Natural killer cell (primary cell): Measurements from ENCODE around the gene DDX10. TPM values are rescaled to one million over a fixed set of nuclear protein-coding genes. Genes with fewer than 3 reads are reported as not detected.
"Not testable (repeated sequence)": the region's sequence is repeated elsewhere in the genome, so short reads cannot be mapped to it uniquely, and the experiment has no call there.

Experiments
- ATAC-seq, 3 donors: fragments of 150-1000 bp in 2 of 3; fragments of 200-7000 bp in 1 of 3; cut with Tn5 transposase; 1 replicate in 1 of 3; 2 replicates in 2 of 3; pipeline ENCODE4 v1.10.0; 2021; ENCODE audit warnings: mild to moderate bottlenecking in 2 of 3, moderate library complexity in 2 of 3
- DNase-seq, 2 donors: peaks; one replicate each; pipeline versions ENCODE4 v3.0.0 to v3.0.0-alpha.2; 2013 to 2021; ENCODE audit warnings: mixed read lengths in 1 of 2
- H3K27ac ChIP-seq: one replicate; pipeline ENCODE4 v1.5.1; 2013; ENCODE audit warnings: mild to moderate bottlenecking, low read length
- H3K27me3 ChIP-seq: one replicate; pipeline ENCODE4 v1.6.1; 2013; ENCODE audit warnings: low read length; ENCODE audit not compliant: control insufficient read depth, insufficient read depth
- H3K36me3 ChIP-seq: one replicate; pipeline ENCODE4 v1.6.1; 2013; ENCODE audit warnings: low read length; ENCODE audit not compliant: control insufficient read depth, insufficient read depth
- H3K4me1 ChIP-seq: one replicate; pipeline ENCODE4 v1.6.1; 2013; ENCODE audit warnings: low read length; ENCODE audit not compliant: control insufficient read depth, insufficient read depth
- H3K4me3 ChIP-seq: one replicate; pipeline ENCODE4 v1.5.1; 2013; ENCODE audit warnings: low read length
- H3K9me3 ChIP-seq: one replicate; pipeline ENCODE4 v1.6.1; 2013; ENCODE audit warnings: low read length; ENCODE audit not compliant: control insufficient read depth, insufficient read depth
- H3K27ac Mint-ChIP-seq, 2 donors: one replicate each; pipeline ENCODE4 v1.8.0; 2022; ENCODE audit warnings: mild to moderate bottlenecking in 2 of 2, mixed read lengths in 2 of 2, moderate library complexity in 1 of 2
- H3K27me3 Mint-ChIP-seq, 2 donors: one replicate each; pipeline ENCODE4 v1.8.0; 2022; ENCODE audit warnings: low read depth in 2 of 2, mixed read lengths in 2 of 2
- H3K36me3 Mint-ChIP-seq: one replicate; pipeline ENCODE4 v1.8.0; 2022; ENCODE audit warnings: mixed read lengths
- H3K4me1 Mint-ChIP-seq, 2 donors: one replicate each; pipeline ENCODE4 v1.8.0; 2022; ENCODE audit warnings: mixed read lengths in 2 of 2
- H3K4me3 Mint-ChIP-seq: one replicate; pipeline ENCODE4 v1.8.0; 2022; ENCODE audit warnings: mild to moderate bottlenecking, moderate library complexity, mixed read lengths
- H3K9me3 Mint-ChIP-seq, 2 donors: one replicate each; pipeline ENCODE4 v1.8.0; 2022; ENCODE audit warnings: mixed read lengths in 2 of 2
- WGBS: methylation state at CpG from one replicate; pipeline ENCODE4 v1.1.7; 2013; ENCODE audit warnings: missing lambda C conversion rate; ENCODE audit not compliant: insufficient coverage; 5-methylcytosine and 5-hydroxymethylcytosine counted together
- intact Hi-C: fragments of 100-400 bp; cut with micrococcal nuclease; formaldehyde crosslinking; loops from one replicate; pipeline ENCODE4 v1.14.2; 2022
- total RNA-seq, 4 donors: library from RNA; stranded (reverse); fragments of 120-200 nt in 1 of 4; gene quantifications; one replicate each; pipeline versions ENCODE4 v1.2.3 to v1.2.4, GENCODE V29; 2013 to 2022
- TF ChIP-seq, protein P1 (sequence below): fragments of 200-600 bp; IDR thresholded peaks from one replicate; pipeline ENCODE4 v1.8.0; 2022; ENCODE audit warnings: antibody characterized with exemption

Gene DDX10
- total RNA-seq, 3 donors from 2014 or later (not counting 1 experiment from before 2014, with no cell fraction given): 23.4 to 30.9 (median 24.9) TPM

DNA sequence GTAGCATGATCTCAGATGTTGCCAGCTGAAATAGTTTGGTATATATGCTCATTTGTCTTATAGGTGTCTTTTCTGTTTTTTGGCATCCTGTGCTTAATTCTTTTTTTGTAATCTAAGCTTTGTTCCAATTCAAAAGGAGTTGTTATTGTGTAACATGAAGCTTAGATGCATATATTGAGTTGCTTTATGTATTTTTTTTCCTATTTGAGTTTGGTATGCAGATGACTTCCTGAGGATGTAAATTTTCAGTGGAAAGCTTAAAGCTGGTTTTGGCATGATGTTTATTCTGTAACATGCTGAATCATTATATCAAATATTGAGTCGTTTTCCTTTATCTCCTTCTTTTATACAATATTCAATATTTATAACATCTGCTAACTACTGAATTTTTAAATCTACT is 69.4 kb downstream of the DDX10 start:
- no peaks in the 10 kb centered on the region for H3K4me1 ChIP-seq
- TF ChIP-seq, protein P1, sequence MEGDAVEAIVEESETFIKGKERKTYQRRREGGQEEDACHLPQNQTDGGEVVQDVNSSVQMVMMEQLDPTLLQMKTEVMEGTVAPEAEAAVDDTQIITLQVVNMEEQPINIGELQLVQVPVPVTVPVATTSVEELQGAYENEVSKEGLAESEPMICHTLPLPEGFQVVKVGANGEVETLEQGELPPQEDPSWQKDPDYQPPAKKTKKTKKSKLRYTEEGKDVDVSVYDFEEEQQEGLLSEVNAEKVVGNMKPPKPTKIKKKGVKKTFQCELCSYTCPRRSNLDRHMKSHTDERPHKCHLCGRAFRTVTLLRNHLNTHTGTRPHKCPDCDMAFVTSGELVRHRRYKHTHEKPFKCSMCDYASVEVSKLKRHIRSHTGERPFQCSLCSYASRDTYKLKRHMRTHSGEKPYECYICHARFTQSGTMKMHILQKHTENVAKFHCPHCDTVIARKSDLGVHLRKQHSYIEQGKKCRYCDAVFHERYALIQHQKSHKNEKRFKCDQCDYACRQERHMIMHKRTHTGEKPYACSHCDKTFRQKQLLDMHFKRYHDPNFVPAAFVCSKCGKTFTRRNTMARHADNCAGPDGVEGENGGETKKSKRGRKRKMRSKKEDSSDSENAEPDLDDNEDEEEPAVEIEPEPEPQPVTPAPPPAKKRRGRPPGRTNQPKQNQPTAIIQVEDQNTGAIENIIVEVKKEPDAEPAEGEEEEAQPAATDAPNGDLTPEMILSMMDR: no peak
- Mint-ChIP-seq H3K27me3 (no peaks in the 10 kb centered on the region), H3K27ac (peak overlapping the region in 1 of 2 donors; percentile 53), H3K4me3 (no peak overlapping the region), H3K9me3 (no peaks in the 10 kb centered on the region), H3K36me3 (no peaks in the 10 kb centered on the region), H3K4me1 (peaks cover 24 to 35% of the 10 kb centered on the region in 2 donors)
- ATAC-seq (no peak), DNase-seq (no peak)
- H3K27ac ChIP-seq: no peak overlapping the region
- intact Hi-C loops: no loop called here
- WGBS: no CpG with 5 or more reads among the region's 1 CpG
- no peaks in the 10 kb centered on the region for H3K27me3 ChIP-seq
- H3K9me3 ChIP-seq: no peaks in the 10 kb centered on the region
- no peak overlapping the region for H3K4me3 ChIP-seq
- H3K36me3 ChIP-seq: no peaks in the 10 kb centered on the region

DNA sequence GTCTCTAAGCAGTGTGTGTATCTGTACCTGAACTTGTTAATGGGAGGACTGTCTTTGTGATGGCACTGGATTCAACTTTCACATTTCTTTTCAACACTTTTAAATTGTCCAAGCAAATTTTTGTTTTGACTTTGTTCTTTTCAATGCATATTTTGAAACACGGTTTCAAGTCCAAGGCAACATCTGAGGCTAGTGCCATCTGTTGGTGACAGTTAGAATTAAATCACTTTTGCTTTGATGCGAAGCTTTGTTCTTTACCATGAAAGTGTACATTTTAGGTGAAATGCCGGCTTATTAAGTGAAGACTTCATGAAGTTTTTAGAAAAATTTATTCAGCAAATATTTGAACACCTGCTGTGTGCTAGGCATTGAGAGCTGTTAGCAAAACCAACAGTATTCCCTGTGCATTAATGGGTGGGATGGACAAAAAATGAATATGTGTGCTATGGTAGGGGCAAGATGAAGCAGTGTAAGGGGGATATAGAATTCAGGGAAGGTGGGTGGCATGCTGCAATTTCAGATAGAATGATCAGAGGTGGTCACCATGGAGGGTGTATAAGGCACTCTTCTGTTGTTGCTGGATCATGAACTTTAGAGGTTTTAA is 70.2 kb downstream of the DDX10 start:
- Histone ChIP-seq H3K4me3 (no peak overlapping the region), H3K36me3 (no peaks in the 10 kb centered on the region), H3K4me1 (no peaks in the 10 kb centered on the region), H3K9me3 (no peaks in the 10 kb centered on the region), H3K27me3 (no peaks in the 10 kb centered on the region), H3K27ac (no peak overlapping the region)
- no peaks in the 10 kb centered on the region for H3K27me3 Mint-ChIP-seq
- peaks cover 24 to 34% of the 10 kb centered on the region in 2 donors for H3K4me1 Mint-ChIP-seq
- intact Hi-C loops: no loop called here
- H3K36me3 Mint-ChIP-seq: peaks cover 6% of the 10 kb centered on the region
- no peak overlapping the region for H3K27ac Mint-ChIP-seq
- DNase-seq (peak in 1 of 2 donors; percentile 55), ATAC-seq (no peak)
- no peaks in the 10 kb centered on the region for H3K9me3 Mint-ChIP-seq
- 74% methylated on average over 3 of the region's 3 CpGs for WGBS
- H3K4me3 Mint-ChIP-seq: no peak overlapping the region
- TF ChIP-seq, protein P1: peak; percentile 61

DNA sequence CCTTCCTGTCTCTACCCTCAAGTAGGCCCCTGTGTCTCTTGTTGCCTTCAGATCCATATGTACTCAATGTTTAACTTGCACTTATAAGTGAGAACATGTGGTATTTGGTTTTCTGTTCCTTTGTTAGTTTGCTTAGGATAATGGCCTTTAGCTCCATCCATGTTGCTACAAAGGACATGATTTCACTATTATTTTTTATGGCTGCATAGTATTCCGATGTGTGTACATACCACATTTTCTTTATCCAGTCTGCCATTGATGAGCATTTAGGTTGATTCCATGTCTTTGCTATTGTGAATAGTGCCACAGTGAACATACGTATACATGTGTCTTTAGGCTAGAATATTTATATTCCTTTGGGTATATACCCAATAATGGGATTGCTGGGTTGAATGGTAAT is 75.3 kb downstream of the DDX10 start:
- H3K27ac Mint-ChIP-seq, ATAC-seq, DNase-seq, intact Hi-C loops, H3K4me3 Mint-ChIP-seq, H3K9me3 ChIP-seq, H3K27me3 ChIP-seq, H3K27me3 Mint-ChIP-seq, H3K36me3 ChIP-seq, H3K4me3 ChIP-seq, H3K27ac ChIP-seq, H3K4me1 ChIP-seq: not testable (repeated sequence)
- 100% methylated on average over 1 of the region's 2 CpGs for WGBS
- peaks cover 3 to 23% of the 10 kb centered on the region in 2 donors for H3K4me1 Mint-ChIP-seq
- H3K36me3 Mint-ChIP-seq: peaks cover 26% of the 10 kb centered on the region
- peaks cover 2 to 13% of the 10 kb centered on the region in 2 donors for H3K9me3 Mint-ChIP-seq

DNA sequence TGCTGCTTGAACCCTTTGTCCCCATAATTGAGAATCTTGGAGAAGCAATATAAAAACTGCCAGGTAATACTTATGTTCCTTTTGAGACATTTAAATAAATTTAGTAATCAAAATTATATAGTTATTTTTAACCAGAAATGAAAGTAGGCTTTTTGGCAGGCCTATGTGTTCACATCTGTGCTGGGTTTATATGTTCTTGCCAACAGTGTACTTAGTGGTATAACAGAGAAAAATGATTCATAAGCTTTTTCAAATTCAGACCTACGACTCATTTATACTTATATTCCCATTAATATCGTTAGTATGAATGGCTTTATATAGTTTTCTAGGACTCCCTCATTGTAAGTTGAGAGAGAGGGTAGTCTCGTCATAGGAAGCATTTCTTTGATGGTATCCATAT is 79.0 kb downstream of the DDX10 start:
- WGBS: 94% methylated on average over 1 of the region's 3 CpGs
- peaks cover 26% of the 10 kb centered on the region for H3K36me3 Mint-ChIP-seq
- no peak overlapping the region for H3K27ac Mint-ChIP-seq
- DNase-seq: no peak
- intact Hi-C loops: no loop called here
- Histone ChIP-seq H3K27ac (no peak overlapping the region), H3K9me3 (no peaks in the 10 kb centered on the region), H3K27me3 (no peaks in the 10 kb centered on the region), H3K36me3 (peaks cover 1% of the 10 kb centered on the region), H3K4me3 (no peak overlapping the region), H3K4me1 (no peaks in the 10 kb centered on the region)
- TF ChIP-seq, protein P1: no peak
- no peak overlapping the region for H3K4me3 Mint-ChIP-seq
- H3K9me3 Mint-ChIP-seq: peaks cover 2 to 13% of the 10 kb centered on the region in 2 donors
- H3K27me3 Mint-ChIP-seq: no peaks in the 10 kb centered on the region
- peaks cover 4 to 12% of the 10 kb centered on the region in 2 donors for H3K4me1 Mint-ChIP-seq
- ATAC-seq: no peak
